Mesendoderm (in vitro differentiated cells): ENCODE results near the gene JAZF1.

Source experiments
- DNase-seq: peaks from one replicate; pipeline ENCODE4 v3.0.0; 2013
- H2AK5ac ChIP-seq: 2 replicates; pipeline ENCODE4 v1.6.1; 2013; ENCODE audit warnings: low read length, inconsistent platforms
- H2BK120ac ChIP-seq: 2 replicates; pipeline ENCODE4 v1.6.1; 2013; ENCODE audit warnings: low read depth, mild to moderate bottlenecking, low read length, moderate library complexity, mixed read lengths
- H2BK15ac ChIP-seq: replicated peaks from 2 replicates; pipeline ENCODE4 v1.6.1; 2013; ENCODE audit warnings: low read depth, mild to moderate bottlenecking, moderate library complexity
- H2BK5ac ChIP-seq: 2 replicates; pipeline ENCODE4 v1.6.1; 2013; ENCODE audit warnings: low read length, inconsistent platforms
- H3K18ac ChIP-seq: 2 replicates; pipeline ENCODE4 v1.6.1; 2013; ENCODE audit warnings: mild to moderate bottlenecking, low read length, mixed read lengths
- H3K23ac ChIP-seq: one replicate; pipeline ENCODE4 v1.6.1; 2013; ENCODE audit warnings: low read length
- H3K27ac ChIP-seq: 2 replicates; pipeline ENCODE4 v1.5.1; 2013; ENCODE audit warnings: low read depth, mild to moderate bottlenecking, inconsistent platforms, low read length, moderate library complexity
- H3K27me3 ChIP-seq: 2 replicates; pipeline ENCODE4 v1.6.1; 2013; ENCODE audit warnings: low read length, control low read depth, mild to moderate bottlenecking, inconsistent platforms; ENCODE audit not compliant: insufficient read depth, poor library complexity
- H3K36me3 ChIP-seq: 2 replicates; pipeline ENCODE4 v1.6.1; 2013; ENCODE audit warnings: low read length, inconsistent platforms; ENCODE audit not compliant: control insufficient read depth, insufficient read depth
- H3K4ac ChIP-seq: one replicate; pipeline ENCODE4 v1.6.1; 2013; ENCODE audit warnings: low read depth, mild to moderate bottlenecking, low read length, moderate library complexity
- H3K4me1 ChIP-seq: 2 replicates; pipeline ENCODE4 v1.6.1; 2013; ENCODE audit warnings: low read depth, low read length, inconsistent platforms; ENCODE audit not compliant: control insufficient read depth
- H3K4me2 ChIP-seq: 2 replicates; pipeline ENCODE4 v1.6.1; 2013; ENCODE audit warnings: low read length
- H3K4me3 ChIP-seq: 2 replicates; pipeline ENCODE4 v1.5.1; 2013; ENCODE audit warnings: mild to moderate bottlenecking, low read length
- H3K56ac ChIP-seq: one replicate; pipeline ENCODE4 v1.6.1; 2013; ENCODE audit warnings: low read length
- H3K79me1 ChIP-seq: 2 replicates; pipeline ENCODE4 v1.6.1; 2013; ENCODE audit warnings: low read length, inconsistent platforms
- H3K79me2 ChIP-seq: 2 replicates; pipeline ENCODE4 v1.6.1; 2013; ENCODE audit warnings: mild to moderate bottlenecking, low read length; ENCODE audit not compliant: control insufficient read depth, insufficient read depth
- H3K9ac ChIP-seq: 2 replicates; pipeline ENCODE4 v1.6.1; 2013; ENCODE audit warnings: low read length, inconsistent platforms
- H4K5ac ChIP-seq: one replicate; pipeline ENCODE4 v1.6.1; 2013; ENCODE audit warnings: low read length
- H4K8ac ChIP-seq: one replicate; pipeline ENCODE4 v1.6.1; 2013; ENCODE audit warnings: low read depth, mild to moderate bottlenecking, control low read depth, low read length, moderate library complexity
- WGBS: extraction: QIAGEN DNeasy Blood & Tissue Kit; methylation state at CpG from one replicate; pipeline ENCODE4 v1.1.7; 2013; ENCODE audit warnings: low lambda C conversion rate, missing lambda C conversion rate; ENCODE audit not compliant: insufficient coverage; ENCODE audit errors: extremely low coverage; 5-methylcytosine and 5-hydroxymethylcytosine counted together

Gene JAZF1

DNA sequence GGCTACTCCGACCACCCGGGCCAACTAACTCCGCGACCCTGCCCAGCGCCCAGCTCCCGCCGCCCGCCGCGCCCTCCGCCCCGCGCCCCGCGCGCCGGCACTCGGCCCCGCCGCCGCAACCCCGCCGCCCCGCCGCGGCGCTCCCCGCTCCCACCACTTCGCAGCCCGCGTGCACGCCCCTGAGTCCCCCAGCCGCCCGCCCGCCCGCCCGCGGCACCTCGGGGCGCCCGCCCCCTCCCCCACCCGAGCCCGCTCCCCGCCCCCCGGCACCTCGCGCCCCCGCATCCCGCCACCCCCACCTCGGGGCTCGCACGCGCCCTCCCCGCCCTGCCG, 598 bp downstream of the JAZF1 start:
- Histone ChIP-seq H3K27ac (no peak overlapping the region), H4K8ac (peak overlapping the region; percentile 83), H3K4me2 (no peak overlapping the region), H2AK5ac (no peak overlapping the region), H3K79me1 (no peaks in the 10 kb centered on the region), H3K23ac (no peak overlapping the region), H3K4me3 (peak overlapping the region; percentile 17), H4K5ac (no peak overlapping the region), H3K27me3 (no peaks in the 10 kb centered on the region), H3K4me1 (no peaks in the 10 kb centered on the region), H2BK15ac (peak overlapping the region; percentile 60), H2BK5ac (no peak overlapping the region), H3K18ac (peak overlapping the region; percentile 99), H3K4ac (peak overlapping the region; percentile 84), H3K36me3 (no peaks in the 10 kb centered on the region), H3K9ac (no peak overlapping the region), H3K79me2 (no peaks in the 10 kb centered on the region), H2BK120ac (peak overlapping the region; percentile 29), H3K56ac (peak overlapping the region; percentile 71)
- WGBS = no CpG with 5 or more reads among the region's 55 CpGs
- DNase-seq = no peak

DNA sequence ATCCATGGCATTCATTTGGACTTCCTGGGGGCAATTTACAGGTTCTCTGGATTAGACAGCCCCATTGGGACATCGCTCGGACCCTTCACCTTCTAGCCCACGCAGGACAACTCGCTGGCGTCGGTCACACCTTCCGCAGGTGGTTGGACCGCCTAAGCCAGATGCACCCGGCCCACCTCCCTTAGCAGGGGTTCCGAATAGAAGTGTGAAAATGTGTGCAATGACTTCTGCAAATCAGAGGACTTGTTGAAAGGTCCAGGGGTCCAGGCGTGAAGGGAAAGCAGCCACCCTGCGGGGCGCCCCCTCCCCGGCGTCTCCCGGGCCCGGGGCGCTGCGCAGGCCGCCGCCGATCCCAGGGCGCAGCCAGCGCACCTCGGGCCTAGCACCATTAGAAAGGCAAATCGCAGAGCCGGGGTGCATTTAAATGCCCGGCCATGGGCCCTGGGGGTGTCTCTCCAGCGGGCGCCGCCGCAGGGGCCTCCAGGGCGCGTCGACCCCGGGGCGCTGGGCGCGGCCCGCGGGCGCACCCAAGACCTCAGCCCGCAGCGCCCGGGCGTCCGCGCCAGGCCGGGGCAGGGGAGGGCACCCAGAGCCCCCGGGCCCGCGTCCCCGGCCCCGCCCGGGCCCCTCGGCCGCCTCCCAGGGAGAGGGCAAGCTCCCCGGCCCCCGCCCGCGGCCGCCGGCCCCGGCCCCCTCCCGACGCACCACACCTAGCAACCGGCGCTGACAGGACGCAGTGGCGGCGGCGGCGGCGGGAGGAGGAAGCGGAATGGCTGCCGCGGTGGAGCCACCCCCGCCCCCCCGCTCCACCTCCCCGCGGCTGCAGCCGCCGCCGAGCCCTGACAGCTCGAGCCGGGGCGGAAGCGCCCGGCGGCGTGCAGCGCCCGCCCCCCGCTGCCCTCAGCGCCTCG, 1.2 kb downstream of the JAZF1 start:
- Histone ChIP-seq H3K18ac (peak overlapping the region; percentile 99), H3K4me2 (peak overlapping the region; percentile 55), H3K79me1 (no peaks in the 10 kb centered on the region), H3K36me3 (no peaks in the 10 kb centered on the region), H2BK15ac (peak overlapping the region; percentile 60), H4K5ac (no peak overlapping the region), H4K8ac (no peak overlapping the region), H2BK120ac (peak overlapping the region; percentile 29), H3K9ac (peak overlapping the region; percentile 54), H3K4ac (peak overlapping the region; percentile 88), H3K79me2 (no peaks in the 10 kb centered on the region), H3K4me3 (peak overlapping the region; percentile 17), H3K56ac (peak overlapping the region; percentile 68), H3K4me1 (no peaks in the 10 kb centered on the region), H2AK5ac (no peak overlapping the region), H3K23ac (no peak overlapping the region), H3K27me3 (no peaks in the 10 kb centered on the region), H2BK5ac (no peak overlapping the region), H3K27ac (no peak overlapping the region)
- WGBS = no CpG with 5 or more reads among the region's 96 CpGs
- DNase-seq = peak; percentile 65

DNA sequence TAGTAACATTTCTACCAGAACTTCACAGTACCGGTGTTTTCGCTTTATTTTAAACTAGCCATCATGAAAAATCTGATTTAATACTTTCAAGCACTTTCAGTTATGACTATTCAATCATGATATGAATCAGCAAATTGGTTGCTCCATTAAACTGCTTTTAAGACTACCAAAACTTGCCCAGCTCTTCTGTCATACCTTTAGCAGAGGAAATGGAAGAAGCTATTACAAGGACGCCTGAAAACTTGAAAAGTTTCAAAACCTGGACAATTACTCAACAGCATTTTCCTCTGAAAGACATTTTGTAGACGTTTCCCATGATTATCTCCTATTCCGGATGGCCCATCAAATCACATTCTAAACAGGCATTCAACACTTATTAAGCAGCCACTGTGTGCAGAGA, 2.0 kb downstream of the JAZF1 start:
- no peaks in the 10 kb centered on the region for H3K79me2 ChIP-seq
- H3K56ac ChIP-seq = no peak overlapping the region
- no peak overlapping the region for H3K9ac ChIP-seq
- no peak overlapping the region for H2BK5ac ChIP-seq
- H3K4me2 ChIP-seq = peak overlapping the region; percentile 55
- H4K5ac ChIP-seq = no peak overlapping the region
- no peaks in the 10 kb centered on the region for H3K27me3 ChIP-seq
- no peak overlapping the region for H2AK5ac ChIP-seq
- no peaks in the 10 kb centered on the region for H3K36me3 ChIP-seq
- H3K4me3 ChIP-seq = no peak overlapping the region
- no CpG with 5 or more reads among the region's 5 CpGs for WGBS
- H2BK120ac ChIP-seq = no peak overlapping the region
- H4K8ac ChIP-seq = no peak overlapping the region
- H3K27ac ChIP-seq = no peak overlapping the region
- H3K4me1 ChIP-seq = no peaks in the 10 kb centered on the region
- no peak overlapping the region for H3K23ac ChIP-seq
- no peak overlapping the region for H3K18ac ChIP-seq
- no peak overlapping the region for H2BK15ac ChIP-seq
- no peaks in the 10 kb centered on the region for H3K79me1 ChIP-seq
- DNase-seq = no peak
- H3K4ac ChIP-seq = no peak overlapping the region

DNA sequence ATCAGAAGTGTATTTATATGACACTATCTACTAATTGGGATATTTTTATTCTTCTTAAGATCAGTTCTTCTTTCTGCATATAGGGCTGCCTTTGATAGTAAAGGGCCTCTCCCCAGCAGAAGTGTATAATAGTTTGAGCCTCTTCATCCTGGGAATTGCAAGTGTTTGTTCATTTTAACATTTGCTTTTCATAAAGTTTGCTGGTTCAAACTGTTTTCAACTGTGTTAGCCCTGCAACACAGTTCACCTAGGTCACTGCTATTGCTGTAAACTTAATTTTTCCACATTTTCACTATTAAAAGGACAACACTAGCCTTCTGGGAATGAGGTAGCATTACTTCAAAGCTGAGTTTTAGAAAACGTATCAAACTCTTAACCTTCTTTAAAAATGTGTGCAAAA, 2.8 kb downstream of the JAZF1 start:
- Histone ChIP-seq H2BK5ac (no peak overlapping the region), H3K36me3 (no peaks in the 10 kb centered on the region), H3K18ac (no peak overlapping the region), H2BK120ac (no peak overlapping the region), H2BK15ac (no peak overlapping the region), H4K8ac (no peak overlapping the region), H3K4ac (no peak overlapping the region), H3K56ac (no peak overlapping the region), H3K79me1 (no peaks in the 10 kb centered on the region), H3K4me3 (no peak overlapping the region), H3K27me3 (no peaks in the 10 kb centered on the region), H3K27ac (no peak overlapping the region), H3K79me2 (no peaks in the 10 kb centered on the region), H4K5ac (no peak overlapping the region), H2AK5ac (no peak overlapping the region), H3K23ac (no peak overlapping the region), H3K4me1 (no peaks in the 10 kb centered on the region), H3K4me2 (no peak overlapping the region), H3K9ac (no peak overlapping the region)
- no peak for DNase-seq
- no CpG with 5 or more reads among the region's 1 CpG for WGBS

DNA sequence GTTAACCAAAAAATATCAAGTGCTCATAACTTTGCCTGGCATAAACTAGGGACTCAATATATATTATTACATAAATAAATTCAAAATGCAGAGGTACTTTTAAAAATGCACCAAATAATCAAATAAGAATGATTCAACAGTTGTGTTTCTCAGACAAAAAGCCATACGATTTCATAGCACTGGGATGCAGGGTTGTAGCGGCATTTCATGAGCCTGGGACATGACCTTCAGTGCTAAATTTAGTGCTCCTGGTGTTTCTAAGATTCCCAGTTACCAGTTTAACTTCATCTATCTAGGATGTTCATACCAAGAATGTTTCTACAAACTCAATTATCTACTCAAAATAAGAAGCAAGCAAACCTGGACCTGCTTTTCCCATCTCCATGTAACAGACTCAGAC, 4.0 kb downstream of the JAZF1 start:
- no peaks in the 10 kb centered on the region for H3K79me2 ChIP-seq
- DNase-seq = no peak
- H3K9ac ChIP-seq = no peak overlapping the region
- H2BK15ac ChIP-seq = no peak overlapping the region
- H2AK5ac ChIP-seq = no peak overlapping the region
- H3K56ac ChIP-seq = no peak overlapping the region
- no peaks in the 10 kb centered on the region for H3K27me3 ChIP-seq
- H3K4me2 ChIP-seq = no peak overlapping the region
- H2BK5ac ChIP-seq = no peak overlapping the region
- H3K4me1 ChIP-seq = no peaks in the 10 kb centered on the region
- no peak overlapping the region for H3K23ac ChIP-seq
- H3K36me3 ChIP-seq = no peaks in the 10 kb centered on the region
- no peak overlapping the region for H4K5ac ChIP-seq
- H2BK120ac ChIP-seq = no peak overlapping the region
- no peaks in the 10 kb centered on the region for H3K79me1 ChIP-seq
- H3K18ac ChIP-seq = peak overlapping the region; percentile 51
- WGBS = no CpG with 5 or more reads among the region's 2 CpGs
- no peak overlapping the region for H3K4me3 ChIP-seq
- no peak overlapping the region for H3K4ac ChIP-seq
- no peak overlapping the region for H3K27ac ChIP-seq
- H4K8ac ChIP-seq = no peak overlapping the region

DNA sequence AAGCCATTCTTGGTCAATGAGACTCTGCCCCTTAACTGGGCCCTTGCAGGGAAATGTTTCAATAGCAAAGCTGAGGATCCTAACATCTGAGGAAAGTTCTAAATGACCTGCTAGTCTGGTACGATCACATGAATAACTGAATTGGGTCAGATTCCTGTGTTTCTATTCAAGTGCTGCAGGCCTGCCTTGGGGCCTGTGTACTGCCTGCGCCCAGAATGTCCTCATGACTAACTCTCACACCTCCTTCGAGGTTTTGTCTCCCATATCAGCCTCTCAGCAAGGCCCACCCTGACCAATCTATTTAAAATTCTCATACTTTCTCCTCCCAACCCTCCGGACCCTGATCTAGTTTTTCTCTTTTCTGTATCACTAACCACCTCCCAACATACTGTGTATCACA, 4.4 kb downstream of the JAZF1 start:
- no peak overlapping the region for H3K4ac ChIP-seq
- H3K79me2 ChIP-seq = no peaks in the 10 kb centered on the region
- no peak overlapping the region for H2BK120ac ChIP-seq
- no CpG with 5 or more reads among the region's 4 CpGs for WGBS
- H3K27me3 ChIP-seq = no peaks in the 10 kb centered on the region
- no peak overlapping the region for H3K56ac ChIP-seq
- H3K18ac ChIP-seq = peak overlapping the region; percentile 64
- no peak overlapping the region for H3K9ac ChIP-seq
- H2BK5ac ChIP-seq = no peak overlapping the region
- H3K23ac ChIP-seq = no peak overlapping the region
- no peaks in the 10 kb centered on the region for H3K79me1 ChIP-seq
- H2AK5ac ChIP-seq = no peak overlapping the region
- no peak overlapping the region for H2BK15ac ChIP-seq
- no peaks in the 10 kb centered on the region for H3K36me3 ChIP-seq
- H3K4me2 ChIP-seq = no peak overlapping the region
- peak; percentile 30 for DNase-seq
- no peak overlapping the region for H4K8ac ChIP-seq
- H3K27ac ChIP-seq = no peak overlapping the region
- no peak overlapping the region for H3K4me3 ChIP-seq
- no peak overlapping the region for H4K5ac ChIP-seq
- no peaks in the 10 kb centered on the region for H3K4me1 ChIP-seq
